GM21619 (cell line): ENCODE results near the gene NHLH2.

Experiments used
- ATAC-seq: cut with Tn5 transposase; IDR thresholded peaks from one replicate; pipeline ENCODE4 v1.9.1; 2021; ENCODE audit not compliant: unreplicated experiment

The NHLH2 gene

GRCh38 chr1:115805597-115805996 lies 35.3 kb downstream of the NHLH2 start:
- ATAC-seq: no peak

- ATAC-seq: no peak
These were observed 38.5 kb downstream of the NHLH2 start for GRCh38 chr1:115802416-115802815.

- no peak for ATAC-seq
These were observed 43.4 kb downstream of the NHLH2 start for GRCh38 chr1:115797486-115797885.

GRCh38 chr1:115796897-115797296 lies 44.0 kb downstream of the NHLH2 start:
- ATAC-seq: no peak

GRCh38 chr1:115796036-115796435 lies 44.9 kb downstream of the NHLH2 start:
- no peak for ATAC-seq

- no peak for ATAC-seq
These were observed 45.8 kb downstream of the NHLH2 start for GRCh38 chr1:115794976-115795639.

GRCh38 chr1:115793162-115793561 lies 47.8 kb downstream of the NHLH2 start:
- ATAC-seq: no peak

- no peak for ATAC-seq
These were observed 49.1 kb downstream of the NHLH2 start for GRCh38 chr1:115791816-115792215.

GRCh38 chr1:115790846-115791245 lies 50.1 kb downstream of the NHLH2 start:
- ATAC-seq: no peak

GRCh38 chr1:115790356-115790755 lies 50.6 kb downstream of the NHLH2 start:
- no peak for ATAC-seq
